ENCODE data around the gene TCP11. TPM values are rescaled to one million over a fixed set of nuclear protein-coding genes. Genes with fewer than 3 reads are reported as not detected.

The TCP11 gene
- total RNA-seq, 2 donors from 2014 or later = not detected

DNA sequence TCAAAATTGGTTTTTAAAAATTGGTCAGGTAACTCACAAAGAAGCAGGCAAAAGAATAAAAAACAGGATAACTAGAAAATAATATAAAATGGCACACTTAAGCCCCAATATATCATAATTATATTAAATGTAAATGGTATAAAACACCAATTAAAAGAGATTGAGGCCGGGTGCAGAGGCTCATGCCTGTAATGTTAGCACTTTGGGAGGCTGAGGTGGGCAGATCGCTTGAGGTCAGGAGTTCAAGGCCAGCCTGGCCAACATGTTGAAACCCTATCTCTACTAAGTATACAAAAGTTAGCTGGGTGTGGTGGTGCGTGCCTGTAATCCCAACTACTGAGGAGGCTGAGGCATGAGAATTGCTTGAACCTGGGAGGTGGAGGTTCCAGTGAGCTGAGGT is 36.1 kb downstream of the TCP11 start:
- no peaks in the 10 kb centered on the region for H3K9me3 ChIP-seq
- TF ChIP-seq, protein P1, sequence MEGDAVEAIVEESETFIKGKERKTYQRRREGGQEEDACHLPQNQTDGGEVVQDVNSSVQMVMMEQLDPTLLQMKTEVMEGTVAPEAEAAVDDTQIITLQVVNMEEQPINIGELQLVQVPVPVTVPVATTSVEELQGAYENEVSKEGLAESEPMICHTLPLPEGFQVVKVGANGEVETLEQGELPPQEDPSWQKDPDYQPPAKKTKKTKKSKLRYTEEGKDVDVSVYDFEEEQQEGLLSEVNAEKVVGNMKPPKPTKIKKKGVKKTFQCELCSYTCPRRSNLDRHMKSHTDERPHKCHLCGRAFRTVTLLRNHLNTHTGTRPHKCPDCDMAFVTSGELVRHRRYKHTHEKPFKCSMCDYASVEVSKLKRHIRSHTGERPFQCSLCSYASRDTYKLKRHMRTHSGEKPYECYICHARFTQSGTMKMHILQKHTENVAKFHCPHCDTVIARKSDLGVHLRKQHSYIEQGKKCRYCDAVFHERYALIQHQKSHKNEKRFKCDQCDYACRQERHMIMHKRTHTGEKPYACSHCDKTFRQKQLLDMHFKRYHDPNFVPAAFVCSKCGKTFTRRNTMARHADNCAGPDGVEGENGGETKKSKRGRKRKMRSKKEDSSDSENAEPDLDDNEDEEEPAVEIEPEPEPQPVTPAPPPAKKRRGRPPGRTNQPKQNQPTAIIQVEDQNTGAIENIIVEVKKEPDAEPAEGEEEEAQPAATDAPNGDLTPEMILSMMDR (IDR thresholded peaks at IDR 0.05) = no peak
- no peaks in the 10 kb centered on the region for H3K4me1 ChIP-seq

GRCh38 chr6:35099116-35099515 is 42.0 kb downstream of the TCP11 start:
- no peaks in the 10 kb centered on the region for H3K36me3 ChIP-seq
- peaks cover 0 to 19% of the 10 kb centered on the region in 2 donors for H3K4me1 ChIP-seq
- no peak for DNase-seq (ENCODE audit: low spot score)
- no peak overlapping the region for H3K27ac ChIP-seq
- TF ChIP-seq, protein P1 (IDR thresholded peaks at IDR 0.05) = no peak
- H3K9me3 ChIP-seq = no peaks in the 10 kb centered on the region
- no peaks in the 10 kb centered on the region for H3K27me3 ChIP-seq
- no peak overlapping the region for H3K4me3 ChIP-seq

More for the DNA sequence above, 36.1 kb downstream of the TCP11 start:
- Histone ChIP-seq H3K4me3 (no peak overlapping the region), H3K36me3 (no peaks in the 10 kb centered on the region), H3K27ac (no peak overlapping the region), H3K27me3 (no peaks in the 10 kb centered on the region)
- no peak for DNase-seq (ENCODE audit: low spot score)

DNA sequence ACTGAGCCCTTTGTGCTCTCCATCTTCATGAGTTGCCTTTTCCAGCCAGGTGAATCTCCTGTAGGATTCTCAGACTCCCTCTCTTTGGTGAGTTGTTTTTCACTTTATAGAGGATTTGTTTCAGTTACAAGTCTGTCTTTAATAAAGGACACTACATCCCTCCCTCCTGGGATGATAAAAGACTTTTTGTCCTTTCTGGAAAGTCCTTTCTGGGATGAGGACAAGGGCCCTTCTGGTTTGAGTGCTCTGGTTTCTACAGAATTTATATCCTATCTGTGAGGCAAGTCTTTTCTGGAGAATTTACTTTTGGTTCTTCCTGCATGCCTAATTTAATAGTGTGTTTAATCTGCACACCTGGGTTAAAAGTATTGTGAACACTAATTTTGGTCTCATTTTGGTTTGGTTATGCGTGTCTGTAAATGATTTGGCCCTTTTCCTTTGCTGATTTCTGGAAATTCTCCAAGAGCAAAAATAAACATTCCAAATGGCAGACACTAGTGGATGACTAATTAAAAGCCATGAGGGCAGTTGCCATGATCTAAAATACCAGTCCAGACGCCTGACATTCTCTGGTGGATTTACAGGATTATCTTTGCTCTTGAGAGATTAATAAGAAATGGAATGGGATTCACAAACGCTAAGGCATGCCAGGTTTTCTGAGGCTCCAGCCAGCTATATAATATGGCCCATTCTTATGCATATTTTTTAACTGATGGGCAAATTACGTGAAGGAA is 44.8 kb downstream of the TCP11 start:
- Histone ChIP-seq H3K4me3 (no peak overlapping the region), H3K4me1 (peaks cover 0 to 39% of the 10 kb centered on the region in 2 donors), H3K36me3 (no peaks in the 10 kb centered on the region), H3K9me3 (no peaks in the 10 kb centered on the region), H3K27ac (peak overlapping the region; percentile 8 to 59), H3K27me3 (no peaks in the 10 kb centered on the region)
- DNase-seq (ENCODE audit: low spot score) = no peak
- TF ChIP-seq, protein P1 (IDR thresholded peaks at IDR 0.05) = no peak

GRCh38 chr6:35094183-35094582 is 47.0 kb downstream of the TCP11 start:
- no peak overlapping the region for H3K27ac ChIP-seq
- no peaks in the 10 kb centered on the region for H3K9me3 ChIP-seq
- H3K36me3 ChIP-seq = peaks cover 4% of the 10 kb centered on the region
- H3K4me3 ChIP-seq = no peak overlapping the region
- DNase-seq (ENCODE audit: low spot score) = no peak
- H3K4me1 ChIP-seq = peaks cover 0 to 51% of the 10 kb centered on the region in 2 donors
- H3K27me3 ChIP-seq = no peaks in the 10 kb centered on the region
- TF ChIP-seq, protein P1 (IDR thresholded peaks at IDR 0.05) = no peak

DNA sequence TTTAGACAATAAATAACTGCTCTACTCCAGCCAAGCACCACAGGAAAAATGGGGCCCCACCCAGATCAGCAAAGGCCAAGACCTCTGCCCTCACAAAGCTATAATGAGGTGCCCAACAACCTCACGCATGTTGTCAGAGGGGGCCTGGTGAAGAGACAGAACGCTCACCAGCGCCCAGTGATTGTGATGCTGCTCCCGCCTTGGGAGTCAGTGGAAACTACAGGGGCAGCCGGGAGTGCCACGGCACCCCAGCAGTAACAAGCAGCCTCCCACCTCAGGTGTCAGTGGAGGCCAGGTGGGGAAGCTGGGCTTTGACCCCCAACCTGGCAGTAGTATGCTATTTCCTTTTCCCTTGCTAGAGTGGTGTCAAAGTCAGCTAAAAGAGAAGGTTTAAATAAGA is 47.4 kb downstream of the TCP11 start:
- Histone ChIP-seq H3K9me3 (no peaks in the 10 kb centered on the region), H3K27me3 (no peaks in the 10 kb centered on the region), H3K4me1 (peaks cover 0 to 55% of the 10 kb centered on the region in 2 donors), H3K4me3 (no peak overlapping the region), H3K27ac (peak overlapping the region in 1 of 2 donors; percentile 20), H3K36me3 (peaks cover 8% of the 10 kb centered on the region)
- no peak for DNase-seq (ENCODE audit: low spot score)
- TF ChIP-seq, protein P1 (IDR thresholded peaks at IDR 0.05) = no peak

DNA sequence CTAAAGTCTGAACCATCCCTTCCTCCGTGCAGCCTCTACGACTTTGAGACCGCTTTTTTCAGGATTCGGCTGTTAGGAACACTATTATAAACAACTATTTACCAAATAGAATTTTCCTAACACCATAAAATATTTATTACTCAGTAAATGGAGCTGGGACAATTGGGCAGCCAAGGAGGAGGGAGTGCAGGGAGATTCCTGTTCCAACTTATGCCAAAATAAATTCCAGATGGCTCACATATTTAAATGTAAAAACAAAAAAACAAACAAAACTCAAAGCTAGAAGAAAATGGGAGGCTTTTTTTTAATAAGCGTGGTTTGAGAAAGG is 48.1 kb downstream of the TCP11 start:
- H3K4me3 ChIP-seq = no peak overlapping the region

More for the DNA sequence above, 48.1 kb downstream of the TCP11 start:
- H3K27me3 ChIP-seq = no peaks in the 10 kb centered on the region
- peaks cover 0 to 56% of the 10 kb centered on the region in 2 donors for H3K4me1 ChIP-seq
- no peaks in the 10 kb centered on the region for H3K9me3 ChIP-seq
- H3K36me3 ChIP-seq = peaks cover 15% of the 10 kb centered on the region
- no peak for DNase-seq (ENCODE audit: low spot score)
- H3K27ac ChIP-seq = peak overlapping the region; percentile 19 to 20
- TF ChIP-seq, protein P1 (IDR thresholded peaks at IDR 0.05) = no peak

All from right atrium auricular region (tissue), 2 donors.